T-helper 22 cell (primary cell): ENCODE results near the gene TRIM26.

Experiments used
- DNase-seq: peaks from one replicate; pipeline ENCODE4 v3.0.0-alpha.2; 2020; ENCODE audit warnings: low read depth

TRIM26 gene

DNA sequence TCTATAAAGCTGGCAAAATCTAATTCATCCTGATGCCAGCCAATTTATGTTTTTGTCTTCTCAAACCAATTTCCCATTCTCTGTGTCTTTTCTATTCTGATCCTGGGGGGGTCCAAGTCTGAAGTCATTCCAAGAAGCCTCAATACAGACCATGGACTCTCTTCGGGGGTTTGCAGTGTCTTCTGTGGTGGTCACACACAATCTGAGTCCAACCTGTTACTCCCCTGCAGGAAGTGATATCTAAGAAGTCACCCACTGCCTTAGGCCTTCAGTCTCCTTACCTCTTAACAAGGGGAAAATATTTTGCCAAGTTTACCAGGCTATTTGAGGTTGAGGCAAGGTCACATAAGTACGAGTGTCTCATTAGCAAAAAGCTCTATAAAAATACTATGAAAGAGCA lies 1.9 kb downstream of the TRIM26 start:
- DNase-seq = no peak

DNA sequence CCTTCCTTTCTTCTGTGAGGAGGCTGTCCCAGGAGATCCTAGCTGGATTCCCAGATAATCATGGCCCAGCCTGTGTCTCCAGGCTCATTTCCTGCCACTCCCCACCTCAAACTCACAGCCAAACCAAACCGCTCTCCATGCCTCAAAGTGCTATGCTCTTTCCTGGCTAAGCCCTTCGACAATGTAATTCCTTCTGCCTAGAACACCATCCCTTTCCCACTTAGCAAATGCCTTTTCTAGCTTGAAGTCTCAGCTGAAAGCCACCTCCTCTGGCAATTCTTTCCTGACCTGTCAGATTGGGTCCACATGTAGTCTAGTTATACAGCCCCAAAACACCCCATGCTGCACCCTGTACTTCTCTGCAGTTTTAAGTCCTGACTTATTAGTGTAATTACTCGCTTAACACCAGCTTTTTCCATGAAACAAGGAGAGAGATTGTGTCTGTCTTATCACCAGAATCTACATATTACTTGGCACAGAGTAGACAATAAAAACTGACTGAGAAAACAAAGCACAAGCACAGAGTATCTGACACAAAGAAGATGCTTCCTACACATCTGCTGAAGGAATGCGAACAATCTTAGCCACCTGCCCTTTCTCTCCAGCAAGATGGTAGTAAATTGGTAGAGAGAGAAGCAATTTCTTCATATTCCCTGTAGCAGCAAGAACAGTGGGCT lies 5.4 kb downstream of the TRIM26 start:
- no peak for DNase-seq

DNA sequence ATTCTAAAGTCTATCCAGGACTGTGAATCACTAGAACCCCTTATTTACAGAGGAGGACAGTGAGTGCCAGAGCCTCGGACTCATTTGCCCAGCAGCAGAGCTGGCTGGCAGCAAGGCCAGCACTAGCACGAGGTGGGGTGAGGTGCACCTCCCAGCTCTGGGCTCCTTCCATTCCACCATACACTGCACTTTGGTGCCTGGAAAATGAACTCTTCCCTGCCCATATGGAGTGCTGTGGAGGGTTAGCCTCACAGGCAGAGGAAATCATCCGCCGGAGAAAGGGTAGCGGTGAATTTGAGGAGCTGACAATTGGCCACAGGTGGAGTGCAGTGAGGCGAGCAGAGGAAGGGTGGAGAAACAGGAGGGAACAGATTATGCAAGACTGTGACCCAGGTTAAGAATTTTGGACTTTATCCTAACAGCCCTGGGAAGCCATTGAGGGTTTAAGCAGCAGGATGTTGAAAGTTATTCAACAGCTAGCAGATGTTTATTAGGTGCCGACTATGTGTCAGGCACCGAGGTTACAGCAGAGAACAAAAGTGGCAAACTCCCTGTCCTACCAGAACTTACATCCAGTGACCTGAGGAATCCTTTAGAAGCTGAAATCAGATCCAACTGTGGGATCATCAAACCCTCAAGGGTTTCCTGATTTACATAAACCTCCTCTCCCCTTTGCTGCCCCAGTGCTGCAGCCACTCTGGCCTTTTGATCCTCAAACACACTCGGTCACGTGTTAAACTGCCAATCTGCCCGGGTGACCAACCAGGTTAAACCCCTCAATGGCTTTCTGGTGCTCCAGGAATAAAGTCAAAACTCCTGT lies 6.2 kb downstream of the TRIM26 start:
- DNase-seq = no peak

DNA sequence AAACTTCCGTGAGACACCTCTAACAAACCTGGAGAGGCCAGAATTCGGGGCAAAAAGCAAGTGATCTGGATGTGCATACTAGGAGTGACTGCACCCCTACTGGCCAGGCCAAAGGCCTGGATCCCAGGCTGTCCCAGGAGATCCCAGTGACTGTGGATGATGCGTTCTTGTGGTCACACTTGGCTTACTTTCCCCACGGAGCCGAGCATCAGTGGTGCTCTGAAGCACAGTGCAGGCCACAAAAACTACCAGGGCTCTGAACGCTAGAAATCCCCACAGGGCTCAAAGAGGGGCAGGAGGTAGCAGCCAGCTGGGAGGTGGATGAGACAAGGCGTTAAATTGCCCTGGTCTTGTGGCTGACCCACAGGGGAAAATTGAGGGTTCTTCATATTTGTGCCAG lies 7.1 kb downstream of the TRIM26 start:
- no peak for DNase-seq

DNA sequence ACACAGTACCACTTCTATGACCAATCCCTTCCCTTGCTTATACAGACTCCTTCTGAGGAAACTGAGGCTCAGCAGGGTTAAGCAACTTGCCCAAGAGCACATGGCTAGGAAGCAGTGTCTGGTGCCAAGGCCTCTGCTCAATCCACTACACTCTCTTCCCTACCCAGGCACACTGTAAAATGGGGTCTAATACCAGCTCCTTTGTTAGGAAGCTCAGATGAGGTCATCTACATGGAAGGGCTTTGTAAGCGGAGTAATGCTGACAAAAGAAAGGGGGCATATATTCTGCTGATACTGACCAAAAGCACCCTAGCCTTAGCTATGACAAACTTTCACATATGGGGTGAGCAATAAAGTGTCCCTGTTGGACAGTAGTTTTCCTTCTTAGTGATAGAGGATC lies 9.1 kb downstream of the TRIM26 start:
- no peak for DNase-seq

DNA sequence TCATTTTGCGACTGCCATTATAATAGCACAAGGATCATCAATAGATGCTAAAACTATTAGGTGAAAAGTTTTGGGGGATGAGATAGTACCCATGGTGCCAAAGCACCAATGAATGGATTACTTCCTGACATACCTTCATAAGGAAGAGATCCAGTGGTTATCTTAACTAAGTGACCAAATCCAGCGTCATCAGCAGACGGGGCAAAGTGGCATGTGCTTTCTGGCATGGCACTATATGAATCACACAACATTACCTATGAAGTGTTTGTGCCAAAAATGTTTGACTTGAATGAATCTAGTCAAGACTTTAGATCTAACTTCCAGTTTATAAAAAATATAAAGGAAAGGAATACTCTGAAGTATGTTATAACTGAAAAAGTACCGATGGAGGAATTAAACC lies 10.8 kb downstream of the TRIM26 start:
- DNase-seq = no peak

DNA sequence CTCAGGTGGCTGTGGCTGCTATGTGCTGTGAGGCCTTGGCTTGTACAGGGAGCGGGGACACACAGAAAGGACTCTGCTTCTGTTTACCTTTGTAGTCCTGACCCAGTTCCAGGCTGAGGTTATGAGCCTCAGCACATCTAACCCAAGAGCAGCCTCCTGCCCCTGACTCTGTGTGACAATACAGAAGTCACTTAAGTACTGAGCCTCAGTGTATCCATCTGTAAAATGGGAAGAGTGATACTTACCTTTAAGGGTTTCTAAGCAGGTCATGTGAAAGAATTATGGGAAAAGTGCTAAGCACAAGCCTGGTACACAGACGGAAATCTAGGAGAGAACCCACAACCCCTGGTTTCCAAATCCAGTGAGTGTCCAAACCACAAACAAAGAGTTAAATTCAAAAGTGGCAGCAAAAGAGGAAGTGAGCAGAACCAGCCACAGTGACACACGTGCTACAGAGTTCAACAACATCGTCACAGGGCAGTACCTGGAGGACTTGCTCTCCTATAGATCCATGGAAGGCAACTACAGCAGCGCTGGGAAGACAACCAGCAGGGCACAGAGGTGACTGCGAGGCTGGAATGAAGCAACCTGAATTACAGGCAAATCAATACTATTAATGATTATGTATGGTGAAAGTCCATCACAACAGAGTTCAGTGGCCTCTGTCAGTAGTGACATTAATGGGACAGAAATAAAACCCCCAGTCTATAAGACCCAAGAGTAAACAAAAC lies 12.5 kb downstream of the TRIM26 start:
- no peak for DNase-seq

DNA sequence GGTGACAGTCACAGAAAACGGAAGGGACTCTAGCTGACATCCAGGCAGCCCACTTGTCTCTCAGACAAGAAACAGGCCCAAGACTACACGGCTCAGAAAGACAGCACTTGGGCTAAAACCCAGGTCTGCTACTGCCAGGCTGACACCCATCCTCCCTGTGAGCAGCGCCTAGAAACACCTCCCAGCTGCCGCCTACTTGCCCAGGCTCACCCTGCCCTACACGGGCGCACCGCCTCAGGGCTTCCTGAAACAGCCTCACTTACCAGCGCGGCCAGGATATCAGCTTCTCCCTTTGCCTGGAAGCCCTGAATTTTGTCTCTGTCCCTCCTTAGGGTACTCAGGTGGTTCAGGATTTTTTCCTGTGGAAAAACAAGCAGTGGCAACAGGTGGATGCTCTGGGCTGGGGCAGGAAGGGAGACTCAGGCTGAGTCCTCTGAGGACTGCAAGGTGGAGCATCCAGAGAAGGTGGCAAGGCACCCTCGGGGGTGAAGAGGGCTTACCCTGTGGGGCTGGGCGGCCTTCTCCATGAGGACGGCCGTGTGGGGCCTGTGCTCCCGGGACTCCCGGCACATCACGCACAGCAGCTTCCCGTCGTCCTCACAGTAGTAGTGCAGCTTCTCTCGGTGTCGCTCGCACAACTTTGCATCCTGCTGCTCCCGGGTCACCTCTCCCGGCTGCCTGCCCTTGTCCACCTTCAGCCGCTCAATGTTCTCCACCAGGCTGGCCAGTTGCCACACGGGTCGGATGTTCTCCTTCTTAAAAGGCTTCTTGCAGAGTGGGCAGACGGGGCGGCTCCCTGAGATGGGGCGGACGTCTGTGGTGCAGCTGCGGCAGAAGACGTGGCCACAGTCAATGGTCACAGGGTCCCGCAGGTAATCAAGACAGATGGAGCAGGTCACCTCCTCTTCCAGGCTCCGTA lies 14.8 kb downstream of the TRIM26 start:
- DNase-seq = no peak

DNA sequence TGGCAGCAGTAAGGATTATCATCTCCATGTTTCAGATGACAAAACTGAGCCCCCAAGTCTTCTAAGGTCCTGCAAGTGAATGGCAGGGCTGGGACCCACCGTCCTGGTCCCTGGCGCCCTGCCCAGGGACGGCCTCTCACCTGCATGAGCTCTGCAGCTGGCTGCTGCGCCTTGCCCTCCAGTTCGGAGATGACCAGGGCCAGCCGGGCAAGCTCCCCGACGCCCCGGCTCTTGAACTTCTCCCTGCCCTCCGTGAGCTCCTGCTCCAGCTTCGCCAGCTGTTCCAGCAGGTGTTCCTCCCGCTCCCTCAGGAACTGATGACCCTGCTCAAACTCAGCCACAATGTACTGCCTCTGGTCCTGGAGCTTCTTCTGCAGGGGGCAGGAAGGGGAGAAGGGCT lies 16.8 kb downstream of the TRIM26 start:
- no peak for DNase-seq

DNA sequence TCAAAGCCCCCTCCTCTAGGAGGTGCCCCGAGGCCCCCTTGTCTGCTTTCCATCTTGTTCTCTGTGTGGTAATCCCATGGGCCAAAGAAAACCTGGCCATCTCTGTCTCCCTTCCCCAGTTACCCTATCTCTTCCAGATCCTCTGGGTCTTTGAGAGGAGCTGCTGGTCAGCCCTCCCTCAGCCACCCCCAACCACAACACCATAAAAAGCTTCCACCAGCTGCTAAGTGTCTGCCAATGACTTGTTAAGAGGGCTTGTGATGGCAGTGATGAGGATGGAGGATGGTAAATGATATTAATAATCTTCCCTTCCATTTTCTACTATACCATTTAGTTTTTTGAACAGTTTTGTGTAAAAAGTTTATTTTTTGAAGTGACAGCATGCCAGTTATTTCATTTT lies 17.3 kb downstream of the TRIM26 start:
- DNase-seq = no peak

DNA sequence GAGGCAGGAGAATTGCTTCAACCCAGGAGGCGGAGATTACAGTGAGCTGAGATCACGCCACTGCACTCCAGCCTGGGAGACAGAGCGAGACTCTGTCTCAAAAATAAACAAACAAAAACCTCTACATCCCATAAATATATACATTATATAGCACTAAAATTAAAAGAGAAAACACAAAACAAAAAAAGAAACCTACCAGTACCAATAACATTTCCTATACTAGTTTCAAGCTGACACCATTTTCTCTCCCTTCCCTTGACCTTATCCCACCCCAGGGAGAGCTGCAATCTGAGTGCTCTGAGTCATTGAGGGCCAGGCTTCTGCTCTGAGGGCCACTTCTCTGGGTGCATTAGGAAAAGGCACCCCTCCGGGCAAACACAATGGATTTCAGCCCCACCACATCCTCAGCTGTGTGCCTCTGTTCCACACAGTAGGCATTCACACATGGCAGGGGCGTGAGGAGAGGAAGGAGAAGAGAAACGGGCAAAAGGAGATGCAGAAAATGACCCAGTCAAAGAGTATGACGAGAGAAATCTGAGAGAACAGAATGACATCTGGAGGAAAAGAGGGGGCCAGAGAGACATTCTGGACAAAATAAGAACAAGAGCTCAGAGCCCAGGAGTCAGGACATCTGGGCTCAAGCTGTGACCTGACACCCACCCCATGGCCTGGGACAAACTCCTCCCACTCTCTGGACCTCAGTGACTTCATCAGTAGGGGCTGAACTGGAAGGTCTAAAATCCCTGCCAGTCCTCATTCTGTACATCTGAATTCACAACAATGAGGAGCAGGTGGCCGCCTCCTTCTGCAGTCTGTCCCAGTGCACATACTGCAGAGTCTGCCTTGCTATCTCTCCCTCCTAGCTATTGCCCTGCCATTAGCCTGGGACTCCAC lies 18.2 kb downstream of the TRIM26 start:
- DNase-seq = no peak

DNA sequence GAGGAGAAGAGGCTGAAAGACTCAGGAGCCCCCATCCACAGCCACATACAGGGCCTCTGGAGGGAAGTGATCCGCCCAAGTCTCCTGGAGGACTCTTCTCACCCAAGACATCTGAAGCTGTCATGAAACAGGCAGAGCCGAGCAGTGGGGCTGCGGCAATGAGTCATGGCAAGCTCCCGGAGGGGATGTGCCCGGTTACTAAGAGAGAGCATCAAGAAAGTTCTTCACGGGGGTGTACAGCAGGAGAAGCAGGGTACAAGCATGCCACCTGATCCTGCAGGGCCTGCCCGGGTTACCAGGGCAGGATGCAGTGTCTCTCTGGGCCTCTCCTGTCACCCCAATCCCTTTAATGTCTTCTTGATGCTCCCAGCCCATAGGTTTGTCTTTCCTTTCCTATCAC lies 21.1 kb downstream of the TRIM26 start:
- no peak for DNase-seq

DNA sequence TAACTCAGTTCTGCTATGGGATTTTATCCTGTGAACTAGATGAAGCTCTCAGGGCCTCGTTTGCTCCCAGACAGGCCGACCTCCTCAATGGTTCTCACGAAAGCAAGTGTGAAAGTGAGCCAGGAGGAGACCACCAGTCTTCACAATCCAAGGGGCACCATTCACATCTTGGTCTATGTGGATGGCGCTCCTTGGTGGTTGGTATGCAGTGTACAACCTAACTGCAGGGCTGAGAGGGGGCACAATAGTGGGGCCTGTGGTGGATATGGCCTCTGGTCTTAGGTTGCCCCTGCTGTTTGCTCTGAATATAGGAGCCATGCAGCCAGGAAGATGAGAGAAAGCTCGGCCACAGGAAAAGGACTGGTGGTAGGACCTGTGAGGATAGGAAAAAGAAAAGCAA lies 24.7 kb downstream of the TRIM26 start:
- DNase-seq = no peak

DNA sequence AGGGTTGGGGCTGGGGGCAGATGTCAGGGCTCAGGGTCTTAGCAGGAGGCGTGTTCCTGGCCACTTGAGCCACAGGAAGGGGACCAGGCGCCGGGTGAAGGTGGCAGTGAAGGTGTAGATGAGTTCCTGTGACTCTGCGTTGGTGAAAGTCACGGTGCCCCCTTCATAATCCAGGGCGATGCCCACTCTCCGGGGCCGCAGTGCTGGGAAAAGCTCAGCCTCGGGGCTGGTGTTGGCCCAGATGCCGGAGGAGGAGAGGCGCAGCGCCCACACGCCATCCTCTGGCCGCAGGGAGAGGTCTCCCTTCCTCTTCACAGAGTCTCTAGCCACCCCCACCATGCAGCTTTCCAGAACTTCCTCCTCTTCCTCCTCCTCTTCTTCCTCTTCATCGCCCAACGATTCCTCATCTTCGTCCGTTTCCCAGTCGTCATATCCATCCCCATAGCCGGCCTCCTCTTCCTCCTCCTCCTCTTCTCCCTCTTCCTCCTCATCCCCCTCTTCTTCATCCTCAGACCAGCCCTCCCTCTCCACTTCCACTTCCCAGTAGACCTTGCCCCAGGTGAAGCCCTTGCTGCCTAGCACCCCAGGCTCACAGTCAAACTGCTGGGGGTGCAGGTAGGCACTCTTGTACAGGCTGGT lies 27.2 kb downstream of the TRIM26 start:
- no peak for DNase-seq

DNA sequence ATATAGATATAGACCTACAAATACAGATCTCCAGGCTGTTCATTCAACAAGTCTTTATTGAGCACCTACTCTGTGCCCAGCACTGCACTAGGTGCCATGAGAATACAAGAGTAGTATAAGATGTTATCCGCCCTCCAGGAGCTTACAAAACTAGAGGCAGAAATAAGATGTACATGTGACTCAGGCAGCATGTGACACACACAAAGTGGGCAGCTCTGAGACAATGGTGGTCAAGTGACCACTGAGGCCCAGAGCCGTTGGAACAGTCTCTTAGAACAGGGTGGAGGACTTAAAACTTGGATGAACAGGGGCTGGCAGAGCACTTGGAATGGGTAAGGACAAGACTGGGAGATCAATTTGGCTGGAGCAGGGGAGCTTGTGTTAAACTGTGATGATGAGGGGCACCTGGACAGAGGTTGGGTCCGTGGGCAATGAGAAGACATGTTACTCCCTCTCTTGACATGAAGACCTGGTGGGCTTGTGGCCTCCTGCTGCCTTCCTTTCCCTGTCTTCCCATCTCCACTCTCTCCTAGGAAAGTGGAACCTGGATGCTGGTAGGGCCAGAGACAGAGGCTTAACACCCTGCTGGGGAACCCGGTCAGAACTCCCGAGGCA lies 28.7 kb downstream of the TRIM26 start:
- no peak for DNase-seq

DNA sequence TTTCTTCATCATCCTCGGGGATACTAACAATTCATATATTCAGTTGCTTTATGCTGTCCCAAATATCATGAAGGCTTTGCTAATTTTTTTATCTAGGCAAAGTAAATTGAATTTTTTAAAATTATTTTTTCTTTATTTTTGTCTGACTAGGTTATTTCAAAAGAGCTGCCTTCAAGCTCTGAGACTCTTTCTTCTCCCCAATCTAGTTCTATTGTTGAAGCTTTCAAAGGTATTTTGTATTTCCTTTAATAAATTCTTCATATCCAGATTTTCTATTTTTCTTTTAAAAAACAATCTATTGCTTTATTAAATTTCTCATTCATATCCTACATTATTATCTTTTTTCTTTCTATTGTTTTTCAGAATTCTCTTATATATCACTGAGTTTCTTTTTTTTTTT lies 33.1 kb downstream of the TRIM26 start:
- DNase-seq = no peak

DNA sequence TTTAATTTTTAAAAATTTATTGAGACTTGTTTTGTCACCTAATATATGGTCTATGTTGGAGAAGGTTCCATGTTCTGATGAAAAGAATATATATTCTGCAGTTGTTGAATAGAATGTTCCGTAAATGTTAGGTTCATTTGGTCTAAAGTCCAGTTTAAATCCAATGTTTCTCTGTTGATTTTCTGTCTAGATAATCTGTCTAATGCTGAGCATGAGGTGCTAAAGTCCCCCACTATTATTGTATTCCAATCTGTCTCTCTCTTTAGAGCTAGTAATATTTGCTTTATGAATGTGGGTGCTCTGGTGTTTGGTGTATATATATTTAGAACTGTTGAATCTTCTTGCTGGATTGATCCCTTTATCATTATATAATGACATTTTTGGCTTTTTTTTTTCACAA lies 34.4 kb downstream of the TRIM26 start:
- no peak for DNase-seq

DNA sequence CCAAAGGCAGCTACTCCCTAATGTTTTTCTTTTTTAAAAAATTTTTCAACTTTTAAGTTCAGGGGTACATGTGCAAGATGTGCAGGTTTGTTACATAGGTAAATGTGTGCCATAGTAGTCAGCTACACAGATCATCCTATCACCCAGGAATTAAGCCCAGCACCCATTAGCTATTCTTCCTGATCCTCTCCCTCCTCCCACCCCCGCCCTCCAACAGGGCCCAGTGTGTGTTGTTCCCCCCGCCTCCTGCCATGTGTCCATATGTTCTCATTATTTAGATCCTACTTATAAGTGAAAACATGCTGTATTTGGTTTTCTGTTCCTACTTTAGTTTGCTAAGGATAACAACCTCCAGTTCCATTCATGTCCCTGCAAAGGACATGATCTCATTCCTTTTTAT lies 37.4 kb downstream of the TRIM26 start:
- no peak for DNase-seq

DNA sequence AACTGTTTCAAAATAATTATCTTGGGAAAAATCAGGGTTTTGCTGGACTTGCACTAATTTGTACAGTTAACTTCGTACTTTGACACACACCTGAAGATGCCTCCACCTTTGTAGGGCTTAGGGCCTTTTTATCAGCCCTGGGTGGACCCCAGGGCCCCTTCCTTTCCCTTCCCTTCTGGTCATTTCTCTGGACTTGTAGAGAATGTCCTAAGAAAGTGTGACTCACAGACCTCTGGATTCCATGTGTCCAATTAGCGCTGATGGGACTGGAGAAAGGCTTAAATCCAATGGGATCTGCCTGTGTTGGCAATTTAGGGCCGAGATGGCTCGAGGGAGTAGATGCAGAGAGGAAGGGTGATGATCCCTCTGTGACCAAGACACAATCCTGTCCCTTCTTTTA lies 40.5 kb downstream of the TRIM26 start:
- DNase-seq = no peak
